Fibroblast of the aortic adventitia (primary cell): ENCODE measurements around the gene SPRR4. TPM values are rescaled to one million over a fixed set of nuclear protein-coding genes. Genes with fewer than 3 reads are reported as not detected.

Source experiments
- DNase-seq: peaks from one replicate; pipeline ENCODE4 v3.0.0-alpha.2; 2010; ENCODE audit warnings: low read depth
- H3K4me3 ChIP-seq: 2 replicates; pipeline ENCODE4 v1.5.1; 2011; ENCODE audit warnings: low read depth, mild to moderate bottlenecking, control low read depth, low read length, moderate library complexity
- total RNA-seq: library from RNA; depleted of rRNA; stranded (reverse); fragments of >200 nt; gene quantifications from 2 replicates; pipeline ENCODE4 v1.2.3, GENCODE V29; 2012; ENCODE audit warnings: low replicate concordance
- TF ChIP-seq, protein P1 (sequence below): IDR thresholded peaks from 2 replicates; pipeline ENCODE4 v1.5.1; 2011; ENCODE audit warnings: mild to moderate bottlenecking, low read length, control low read depth, inconsistent platforms; ENCODE audit not compliant: insufficient read depth

The SPRR4 gene
- total RNA-seq, 1 donor, result not detected

DNA sequence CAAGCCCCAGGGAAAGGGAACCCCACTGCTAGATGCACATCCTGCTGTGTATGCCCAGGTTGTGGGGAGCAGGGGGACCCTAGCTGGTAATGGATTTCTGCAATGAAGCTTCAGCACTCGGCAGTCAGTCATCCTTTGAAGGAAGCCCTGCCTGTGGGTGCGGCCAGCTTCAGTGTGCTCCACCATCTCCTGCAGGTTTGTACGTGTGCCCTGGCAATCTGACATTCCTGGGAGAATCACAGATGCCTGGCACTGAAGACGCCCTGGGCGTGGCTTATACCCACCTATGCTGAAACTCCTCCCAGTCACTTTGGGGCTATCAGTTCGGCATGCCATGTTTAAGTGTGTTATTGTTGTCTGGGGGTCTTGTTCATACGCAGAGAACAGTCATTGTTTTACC is 16.7 kb upstream of the SPRR4 start:
- H3K4me3 ChIP-seq, result no peak overlapping the region
- no peak for DNase-seq
- TF ChIP-seq, protein P1, sequence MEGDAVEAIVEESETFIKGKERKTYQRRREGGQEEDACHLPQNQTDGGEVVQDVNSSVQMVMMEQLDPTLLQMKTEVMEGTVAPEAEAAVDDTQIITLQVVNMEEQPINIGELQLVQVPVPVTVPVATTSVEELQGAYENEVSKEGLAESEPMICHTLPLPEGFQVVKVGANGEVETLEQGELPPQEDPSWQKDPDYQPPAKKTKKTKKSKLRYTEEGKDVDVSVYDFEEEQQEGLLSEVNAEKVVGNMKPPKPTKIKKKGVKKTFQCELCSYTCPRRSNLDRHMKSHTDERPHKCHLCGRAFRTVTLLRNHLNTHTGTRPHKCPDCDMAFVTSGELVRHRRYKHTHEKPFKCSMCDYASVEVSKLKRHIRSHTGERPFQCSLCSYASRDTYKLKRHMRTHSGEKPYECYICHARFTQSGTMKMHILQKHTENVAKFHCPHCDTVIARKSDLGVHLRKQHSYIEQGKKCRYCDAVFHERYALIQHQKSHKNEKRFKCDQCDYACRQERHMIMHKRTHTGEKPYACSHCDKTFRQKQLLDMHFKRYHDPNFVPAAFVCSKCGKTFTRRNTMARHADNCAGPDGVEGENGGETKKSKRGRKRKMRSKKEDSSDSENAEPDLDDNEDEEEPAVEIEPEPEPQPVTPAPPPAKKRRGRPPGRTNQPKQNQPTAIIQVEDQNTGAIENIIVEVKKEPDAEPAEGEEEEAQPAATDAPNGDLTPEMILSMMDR, result no peak

DNA sequence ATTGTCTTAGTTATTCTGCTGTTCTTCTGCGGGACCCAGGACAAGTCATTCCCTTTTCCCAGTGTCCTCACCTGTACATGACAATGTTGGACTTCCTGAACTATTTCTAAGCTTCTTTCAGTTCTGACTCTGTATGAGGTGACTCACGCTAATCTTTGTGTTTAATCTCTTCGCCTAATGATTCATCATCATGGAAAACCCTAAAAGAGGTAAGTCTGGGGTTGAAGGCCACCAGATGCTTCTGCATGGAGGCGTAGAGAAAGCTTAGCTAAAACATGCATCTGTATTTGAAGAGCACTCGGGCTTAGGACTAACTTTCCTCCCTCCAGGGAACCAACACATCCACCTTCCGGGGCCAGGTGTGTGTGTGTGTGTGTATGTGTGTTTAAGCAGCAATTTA is 16.0 kb upstream of the SPRR4 start:
- H3K4me3 ChIP-seq, result no peak overlapping the region
- no peak for DNase-seq
- TF ChIP-seq, protein P1, result no peak

DNA sequence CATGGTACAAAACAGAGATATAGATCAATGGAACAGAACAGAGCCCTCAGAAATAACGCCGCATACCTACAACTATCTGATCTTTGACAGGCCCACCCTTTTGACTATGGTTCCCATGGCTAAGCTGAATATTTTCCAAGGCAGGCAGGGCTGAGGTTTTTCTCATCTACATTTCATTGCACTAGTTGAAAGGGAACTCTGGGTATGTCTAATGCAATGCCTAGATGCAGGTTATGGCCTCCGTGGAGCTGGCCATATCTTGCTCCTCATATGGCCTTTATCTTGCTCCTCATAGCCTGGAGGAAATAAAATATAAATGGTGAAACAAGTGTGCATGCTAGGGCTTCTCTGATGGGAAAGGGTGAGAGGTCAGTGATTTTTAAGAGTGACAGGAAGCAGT is 12.9 kb upstream of the SPRR4 start:
- TF ChIP-seq, protein P1, result no peak
- no peak overlapping the region for H3K4me3 ChIP-seq
- no peak for DNase-seq

DNA sequence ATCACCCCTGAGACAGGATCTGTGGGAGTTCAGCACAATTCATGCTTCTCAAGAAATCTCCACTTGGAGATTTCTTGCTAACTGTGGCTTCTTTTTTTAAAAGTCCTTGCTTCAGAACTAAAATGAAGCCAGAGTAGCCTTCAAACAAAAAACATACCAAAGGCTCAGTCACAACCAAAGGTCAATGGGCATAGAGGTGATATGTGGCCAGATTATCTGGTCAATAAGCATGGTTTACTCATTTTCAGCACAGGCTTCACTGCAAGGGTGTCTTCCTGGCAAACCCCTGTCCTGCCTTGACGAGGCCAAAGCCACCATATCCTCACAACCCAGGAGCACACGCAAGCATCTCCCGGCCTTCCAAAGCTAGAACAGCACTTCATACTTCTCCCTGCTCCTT is 11.2 kb upstream of the SPRR4 start:
- TF ChIP-seq, protein P1, result no peak
- DNase-seq, result no peak
- no peak overlapping the region for H3K4me3 ChIP-seq

DNA sequence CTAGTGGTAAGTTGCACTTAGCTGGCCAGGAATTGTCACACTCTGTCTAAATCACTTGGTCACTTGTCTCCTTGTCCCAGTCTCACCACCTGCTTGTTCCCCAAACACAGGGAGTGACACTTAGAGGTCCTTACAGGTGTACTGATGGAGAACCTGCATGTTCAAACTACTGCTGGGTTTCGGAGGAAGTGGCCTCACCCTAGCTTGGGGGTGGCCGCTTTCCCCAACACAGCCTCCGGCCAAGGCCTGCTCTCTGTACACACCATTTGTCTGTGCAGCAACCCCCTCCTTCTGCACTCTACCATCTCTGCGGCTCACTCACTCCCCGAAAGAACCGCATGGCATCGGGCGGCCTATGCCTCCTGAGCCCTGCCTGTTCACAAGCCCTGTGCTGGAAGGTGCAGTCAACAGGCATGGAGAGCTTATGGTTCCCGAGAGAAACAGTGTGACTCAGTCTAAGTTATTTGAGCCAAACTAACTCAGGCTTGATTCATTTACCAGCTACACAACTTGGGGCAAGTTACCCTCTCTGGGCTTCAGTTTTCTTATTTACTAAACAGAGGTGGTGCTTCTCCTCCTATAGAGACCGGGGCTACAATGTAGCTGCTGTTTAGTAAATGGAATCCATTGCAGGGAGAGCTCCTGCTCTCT is 10.5 kb upstream of the SPRR4 start:
- TF ChIP-seq, protein P1, result no peak

DNA sequence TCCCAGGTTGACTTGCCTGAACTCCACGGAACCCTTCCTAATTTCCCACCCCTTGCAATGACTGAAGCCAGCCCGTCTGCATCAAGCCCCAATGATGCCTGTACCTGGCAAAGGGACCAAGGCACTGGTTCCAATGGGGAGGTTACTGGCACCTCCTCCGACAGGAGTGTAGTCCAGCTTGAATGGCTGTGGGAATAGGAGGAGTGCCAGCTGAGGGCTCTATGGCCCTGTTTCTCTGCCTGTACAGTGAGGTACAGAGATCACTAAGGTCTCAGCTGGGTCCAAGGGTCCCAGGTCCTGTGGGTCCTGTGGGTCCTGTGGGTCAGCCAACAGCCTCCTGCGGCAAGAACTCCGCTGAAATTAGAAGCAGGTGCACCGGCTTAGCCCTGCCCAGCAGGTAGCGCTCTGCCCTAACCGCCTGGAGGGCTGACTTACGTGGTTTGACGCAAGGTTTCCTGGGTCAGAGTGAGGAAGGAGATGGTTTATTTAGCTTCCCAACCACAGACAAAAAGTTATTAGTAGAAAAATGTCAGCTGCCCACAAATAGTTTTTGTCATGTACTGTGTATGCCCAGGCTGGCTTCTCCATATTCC is 9.9 kb upstream of the SPRR4 start:
- no peak for DNase-seq
- H3K4me3 ChIP-seq, result no peak overlapping the region
- TF ChIP-seq, protein P1, result no peak

More for the DNA sequence above, 10.5 kb upstream of the SPRR4 start:
- H3K4me3 ChIP-seq, result no peak overlapping the region
- DNase-seq, result no peak
